SK-MEL-5 (cell line): ENCODE results near the gene L2HGDH. TPM values are rescaled to one million over a fixed set of nuclear protein-coding genes. Genes with fewer than 3 reads are reported as not detected.

Source experiments
- DNase-seq: peaks from one replicate; pipeline ENCODE4 v3.0.0-alpha.2; 2016; ENCODE audit warnings: low read depth, low spot score
- in situ Hi-C: cut with HindIII; loops from 2 replicates; pipeline ENCODE4 v1.10.0; 2016; ENCODE audit warnings: low sequenced_read_pairs, high pct_unique_total_duplicates, low pct_unique_long_range_greater_than_20kb
- total RNA-seq: library from RNA; depleted of rRNA; stranded (reverse); fragments of >200 nt; shearing (Covaris generic); gene quantifications from 2 replicates; pipeline ENCODE4 v1.2.3, GENCODE V29; 2014

The L2HGDH gene
- total RNA-seq, 1 experiment from 2014 or later: 6.4 TPM

GRCh38 chr14:50312734-50313054 lies 665 bp upstream of the L2HGDH start:
- in situ Hi-C loops: no loop called here
- no peak for DNase-seq

DNA sequence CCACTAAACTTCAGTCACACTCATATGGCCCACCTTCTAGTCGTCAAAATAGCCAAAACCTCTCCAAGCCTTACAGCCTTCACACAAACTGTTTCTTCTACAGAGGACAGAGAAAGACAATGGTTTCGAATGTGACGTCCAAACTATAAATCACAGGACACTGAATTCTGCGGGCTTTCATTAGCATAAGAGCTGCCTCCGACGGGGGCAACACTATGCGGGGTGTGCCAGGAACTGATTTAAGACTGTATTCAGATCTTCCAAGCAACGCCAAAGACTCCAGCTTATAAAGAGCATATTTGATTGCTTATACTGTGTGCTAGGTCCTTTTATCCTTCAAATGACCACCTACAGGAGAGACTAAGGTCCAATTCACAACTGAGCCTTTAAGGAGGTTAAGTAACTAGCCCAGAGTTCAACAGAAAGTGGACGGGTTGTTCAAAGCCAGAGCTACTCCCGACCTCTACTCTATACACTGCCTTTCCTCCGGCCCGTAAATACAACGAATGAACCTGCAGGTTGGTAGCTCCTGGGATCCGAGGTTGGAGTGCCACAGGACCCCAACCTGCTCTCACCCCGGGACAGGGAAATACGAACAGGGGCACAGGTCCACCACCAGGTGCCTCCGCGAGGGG lies 575 bp downstream of the L2HGDH start:
- peak; percentile 16 for DNase-seq
- in situ Hi-C loops: no loop called here

DNA sequence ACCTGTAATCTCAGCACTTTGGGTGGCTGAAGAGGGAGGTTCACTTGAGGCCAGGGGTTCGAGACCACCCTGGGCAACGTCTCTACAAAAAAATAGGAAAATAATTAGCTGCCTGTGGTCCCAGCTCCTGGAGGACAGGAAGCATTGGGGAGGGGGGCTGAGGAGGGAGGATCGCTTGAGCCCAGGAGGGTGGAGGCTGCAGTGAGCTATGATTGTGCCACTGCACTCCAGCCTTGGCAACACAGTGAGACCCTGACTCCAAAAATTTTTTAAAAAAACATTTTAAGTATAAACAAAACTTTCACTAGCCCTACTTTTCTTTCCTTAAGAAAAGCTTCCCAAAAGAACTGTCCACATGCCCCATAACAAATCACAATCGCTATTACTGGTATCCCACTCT lies 1.6 kb downstream of the L2HGDH start:
- no peak for DNase-seq
- in situ Hi-C loops: no loop called here

- no peak for DNase-seq
- in situ Hi-C loops: no loop called here
Measured at GRCh38 chr14:50308363-50308915, 3.6 kb downstream of the L2HGDH start.

DNA sequence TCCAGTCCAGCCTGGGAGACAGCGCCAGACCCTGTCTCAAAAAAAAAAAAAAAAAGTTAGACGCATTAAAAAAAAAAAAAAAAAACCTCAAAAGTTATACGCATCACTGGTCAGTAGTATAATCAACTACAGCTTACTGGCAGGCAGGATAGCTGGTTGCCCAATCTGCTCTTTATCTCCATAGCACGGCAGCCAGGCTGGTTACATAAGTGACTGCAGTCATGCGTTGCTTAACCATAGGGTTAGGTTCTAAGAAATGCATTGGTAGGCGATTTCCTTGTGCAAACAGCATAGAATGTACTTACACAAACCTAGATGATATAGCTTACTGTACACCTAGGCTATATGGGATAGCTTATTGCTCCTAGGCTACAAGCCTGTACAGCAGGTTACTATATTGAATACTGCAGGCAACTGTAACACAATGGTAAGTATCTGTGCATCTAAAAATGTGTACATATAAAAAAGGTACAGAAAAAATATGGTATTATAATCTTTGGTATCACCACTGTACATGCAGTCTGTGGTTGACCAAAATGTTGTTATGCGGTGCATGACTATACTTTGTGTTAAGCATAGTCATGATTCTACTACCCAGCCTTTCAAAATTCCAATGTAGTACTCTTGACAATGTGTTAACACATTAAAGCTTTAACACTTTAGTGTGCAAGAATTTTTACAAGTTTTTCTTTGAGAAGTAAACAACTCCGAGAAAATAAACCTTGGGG lies 8.1 kb downstream of the L2HGDH start:
- in situ Hi-C loops: no loop called here

DNA sequence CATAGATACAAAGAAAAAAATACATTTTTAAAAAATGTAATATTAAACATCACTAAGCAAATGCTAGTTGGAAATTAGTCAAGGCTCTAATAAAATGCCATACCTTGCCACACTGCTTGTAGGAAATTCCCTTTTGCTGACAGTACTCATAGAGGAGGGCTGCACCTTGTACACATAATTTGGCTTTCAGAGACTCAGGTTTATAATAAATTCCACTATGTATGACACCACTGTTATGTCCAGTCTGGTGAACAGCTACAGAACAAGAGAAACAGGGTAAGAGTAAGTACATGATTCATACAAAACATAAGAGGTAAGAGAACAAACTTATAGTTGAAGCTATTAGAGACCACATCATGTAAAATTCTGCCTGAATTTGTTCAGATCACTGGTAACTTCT lies 10.1 kb downstream of the L2HGDH start:
- in situ Hi-C loops: no loop called here
- DNase-seq: no peak

More for the DNA sequence above, 8.1 kb downstream of the L2HGDH start:
- DNase-seq: no peak

DNA sequence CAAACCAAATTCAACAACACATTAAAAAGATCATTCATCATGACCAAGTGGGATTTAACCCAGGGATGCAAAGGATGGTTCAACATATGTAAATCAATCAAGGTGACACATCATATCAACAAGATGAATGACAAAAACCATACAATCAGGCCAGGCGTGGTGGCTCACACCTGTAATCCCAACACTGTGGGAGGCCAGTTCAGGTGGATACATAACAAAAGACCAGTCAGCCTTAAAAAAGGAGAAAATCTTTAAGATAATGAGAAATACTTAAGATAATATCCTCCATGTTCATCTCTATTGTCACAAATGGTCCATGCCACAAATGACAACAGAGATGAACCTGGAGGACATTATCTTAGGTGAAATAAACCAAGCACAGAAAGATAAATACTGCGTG lies 12.4 kb downstream of the L2HGDH start:
- no peak for DNase-seq
- in situ Hi-C loops: no loop called here

DNA sequence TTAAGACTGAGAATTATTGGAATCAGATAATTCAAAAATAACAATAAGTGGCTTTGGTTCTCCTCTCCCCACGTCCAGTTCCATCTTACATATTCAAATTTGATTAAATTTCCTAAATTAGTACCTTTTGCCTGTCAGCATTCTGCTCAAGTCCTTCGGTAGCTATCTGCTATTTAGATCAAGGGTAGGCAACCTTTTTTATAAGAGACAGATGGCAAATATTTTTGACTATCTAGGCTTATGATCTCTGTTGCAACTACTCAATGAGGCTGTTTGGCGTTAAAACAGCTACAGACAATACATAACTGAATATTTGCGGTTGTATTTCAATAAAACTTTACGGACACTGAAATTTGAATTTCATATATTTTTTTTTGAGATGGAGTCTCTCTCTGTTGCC lies 21.7 kb downstream of the L2HGDH start:
- in situ Hi-C loops: no loop called here
- DNase-seq: no peak

DNA sequence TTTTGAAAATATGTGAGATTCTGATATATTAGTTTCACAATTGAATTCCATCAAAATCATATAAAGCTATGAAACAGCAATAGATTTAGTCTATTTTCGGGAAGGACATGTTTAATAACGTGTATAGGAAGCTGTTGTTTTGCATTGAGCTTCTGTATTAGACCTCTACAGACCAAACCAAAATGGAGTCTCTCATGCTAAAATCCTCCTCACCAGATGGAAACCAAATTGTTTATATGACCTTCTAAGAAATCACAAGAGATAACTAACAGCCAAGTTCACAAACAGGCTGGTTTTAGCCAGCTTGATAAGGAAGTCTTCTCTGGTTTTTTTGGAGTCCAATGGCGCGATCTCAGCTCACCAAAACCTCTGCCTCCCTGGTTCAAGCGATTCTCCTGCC lies 23.9 kb downstream of the L2HGDH start:
- in situ Hi-C loops: no loop called here
- DNase-seq: no peak

DNA sequence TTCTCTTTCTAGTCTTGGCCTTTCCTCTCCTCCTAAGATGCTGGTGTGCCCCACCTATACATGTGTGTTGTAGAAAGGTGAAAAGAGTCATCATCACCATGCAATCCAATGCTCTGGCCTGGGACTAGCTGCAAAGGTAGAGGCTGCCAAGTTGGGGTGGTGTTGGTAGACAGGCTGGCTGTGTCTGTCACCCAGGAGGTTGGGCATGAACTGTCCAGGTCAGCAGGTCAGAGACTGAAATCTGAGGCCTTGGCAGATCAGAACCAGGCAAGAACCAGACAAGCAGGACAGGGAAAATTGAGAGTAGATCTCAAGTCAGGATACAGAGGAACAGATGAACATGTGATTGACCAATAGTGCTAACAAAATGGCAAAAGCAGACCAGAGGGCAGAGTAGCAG lies 26.2 kb downstream of the L2HGDH start:
- in situ Hi-C loops: no loop called here
- no peak for DNase-seq

GRCh38 chr14:50272498-50272897 lies 39.5 kb downstream of the L2HGDH start:
- DNase-seq: no peak
- in situ Hi-C loops: no loop called here

DNA sequence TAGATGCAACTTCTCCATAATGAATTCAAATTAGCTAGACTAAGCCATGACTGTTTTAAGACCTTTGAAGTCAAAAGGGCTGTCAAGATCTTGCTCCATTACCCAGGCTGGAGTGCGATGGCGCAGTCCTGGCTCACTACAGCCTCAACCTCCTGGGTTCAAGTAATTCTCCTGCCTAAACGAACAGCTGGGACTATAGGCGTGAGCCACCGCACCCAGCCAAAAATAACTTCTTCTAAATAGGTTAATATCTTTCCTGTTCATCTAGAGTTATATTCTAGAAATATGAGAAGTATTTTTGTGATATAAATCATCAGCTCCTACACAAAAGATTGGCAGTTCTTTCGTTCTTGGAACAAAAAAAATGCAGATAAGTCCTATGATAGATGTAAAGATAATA lies 41.1 kb downstream of the L2HGDH start:
- in situ Hi-C loops: no loop called here
- DNase-seq: no peak

- in situ Hi-C loops: no loop called here
- DNase-seq: no peak
Measured at GRCh38 chr14:50265029-50265428, 47.0 kb downstream of the L2HGDH start.

GRCh38 chr14:50263321-50263720 lies 48.7 kb downstream of the L2HGDH start:
- in situ Hi-C loops: no loop called here
- no peak for DNase-seq

DNA sequence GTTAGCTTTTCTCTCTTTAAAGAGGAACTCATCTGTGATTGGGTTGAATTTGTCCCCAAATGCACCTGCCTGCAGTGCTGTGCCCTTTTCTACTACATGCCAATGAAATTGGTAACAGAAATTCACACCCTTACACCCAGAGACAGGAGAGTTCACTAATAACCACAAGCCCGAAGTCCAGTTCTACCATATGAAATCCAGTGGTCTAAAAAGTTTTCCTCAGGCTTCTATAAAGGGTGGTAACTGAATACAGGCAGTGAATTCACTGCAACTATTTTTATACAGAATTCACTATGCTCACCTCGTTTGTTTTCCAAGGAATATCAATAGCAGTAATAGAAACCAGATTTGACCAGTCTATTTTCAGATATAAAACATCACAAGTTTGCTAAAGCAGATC lies 49.2 kb downstream of the L2HGDH start:
- in situ Hi-C loops: no loop called here

GRCh38 chr14:50260511-50260910 lies 51.5 kb downstream of the L2HGDH start:
- in situ Hi-C loops: no loop called here
- peak; percentile 62 for DNase-seq

More for the DNA sequence above, 49.2 kb downstream of the L2HGDH start:
- no peak for DNase-seq

GRCh38 chr14:50260072-50260471 lies 52.0 kb downstream of the L2HGDH start:
- in situ Hi-C loops: no loop called here
- DNase-seq: no peak

DNA sequence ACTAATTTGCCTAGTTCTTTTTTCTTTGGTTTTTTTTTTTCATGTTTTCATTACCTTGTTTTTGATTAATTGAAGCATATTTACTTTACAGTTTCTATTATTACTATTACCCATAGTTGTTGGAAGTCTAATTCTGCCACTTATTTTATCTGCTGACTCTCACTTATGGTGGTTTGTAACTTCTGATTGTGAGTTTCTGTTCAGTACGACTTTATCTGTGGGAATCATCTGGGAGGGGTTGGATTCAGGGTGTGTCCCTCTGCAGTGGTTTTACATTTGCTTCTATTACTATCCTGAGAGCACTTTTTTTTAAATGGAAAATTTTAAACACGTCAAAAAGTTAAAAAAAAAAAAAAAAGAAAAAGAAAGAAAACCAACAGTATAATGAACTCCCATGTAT lies 54.3 kb downstream of the L2HGDH start:
- in situ Hi-C loops: no loop called here

DNA sequence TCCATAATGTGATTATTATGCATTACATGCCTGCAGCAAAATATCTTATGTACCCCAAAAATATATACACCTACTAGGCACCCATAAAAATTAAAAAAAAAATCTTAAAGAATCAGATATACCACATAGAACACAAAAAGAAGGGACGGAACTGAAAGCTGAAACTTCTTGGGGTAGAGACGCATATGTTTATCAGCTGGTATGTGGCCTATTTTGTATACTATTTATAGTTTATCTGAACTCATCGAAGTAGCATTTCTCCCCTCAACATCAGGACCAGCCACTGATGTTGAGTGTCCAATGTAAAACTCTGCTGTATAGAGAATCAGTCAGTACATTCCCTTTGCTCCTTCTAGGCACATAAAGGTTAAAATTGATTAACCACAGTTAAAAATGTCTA lies 57.8 kb downstream of the L2HGDH start:
- DNase-seq: no peak
- in situ Hi-C loops: no loop called here

More for the DNA sequence above, 54.3 kb downstream of the L2HGDH start:
- no peak for DNase-seq
